OCI-LY7 (cell line): ENCODE data around the gene ATG4C. TPM values are rescaled to one million over a fixed set of nuclear protein-coding genes. Genes with fewer than 3 reads are reported as not detected.

Source experiments
- BruUV-seq: library from RNA; stranded (reverse); fragments of 400-500 nt; replicated peaks from 2 replicates; lab custom pipeline; 2021; lab: Mats Ljungman, UMichigan
- CTCF ChIA-PET: fragments of 300-600 bp; sonication (Branson Sonifier 250); formaldehyde crosslinking; loops from one replicate; lab custom pipeline; 2022; ENCODE audit warnings: antibody characterized with exemption; ENCODE audit not compliant: unreplicated experiment; lab: Charles Lee
- POLR2A ChIA-PET: fragments of 300-600 bp; sonication (Branson Sonifier 250); formaldehyde crosslinking; loops from one replicate; lab custom pipeline; 2022; ENCODE audit warnings: antibody characterized with exemption; lab: Charles Lee
- DNase-seq: peaks from one replicate; pipeline ENCODE4 v3.0.0-alpha.2; 2015; ENCODE audit warnings: low spot score
- H2AFZ ChIP-seq: fragments of 200-600 bp; sonication (generic), shearing (Covaris generic); 2 replicates; pipeline ENCODE4 v1.6.1; 2014; ENCODE audit warnings: mild to moderate bottlenecking, antibody characterized with exemption, low read length, moderate library complexity
- H3K27ac ChIP-seq: fragments of 200-600 bp; sonication (generic); 2 replicates; pipeline ENCODE4 v1.5.1; 2014; ENCODE audit warnings: mixed run types, low read depth, mild to moderate bottlenecking, moderate library complexity, low read length, inconsistent platforms; ENCODE audit not compliant: poor library complexity, severe bottlenecking
- H3K36me3 ChIP-seq: fragments of 200-600 bp; sonication (generic); 2 replicates; pipeline ENCODE4 v1.6.1; 2014; ENCODE audit warnings: mild to moderate bottlenecking, antibody characterized with exemption, low read length, moderate library complexity, mixed read lengths; ENCODE audit not compliant: insufficient read depth
- H3K4me1 ChIP-seq: fragments of 200-600 bp; sonication (generic); 2 replicates; pipeline ENCODE4 v1.5.1; 2014; ENCODE audit warnings: mild to moderate bottlenecking, low read length; ENCODE audit not compliant: insufficient read depth, poor library complexity, severe bottlenecking
- H3K4me2 ChIP-seq: fragments of 200-600 bp; sonication (generic); 2 replicates; pipeline ENCODE4 v1.6.1; 2014; ENCODE audit warnings: mild to moderate bottlenecking, low read length
- H3K4me3 ChIP-seq: fragments of 200-600 bp; sonication (generic); 2 replicates; pipeline ENCODE4 v1.5.1; 2014; ENCODE audit warnings: mild to moderate bottlenecking, low read depth, low read length; ENCODE audit not compliant: poor library complexity, severe bottlenecking
- H3K79me2 ChIP-seq: fragments of 200-600 bp; sonication (generic); 2 replicates; pipeline ENCODE4 v1.6.1; 2016; ENCODE audit warnings: low read depth, mild to moderate bottlenecking, low read length, moderate library complexity, mixed read lengths; ENCODE audit not compliant: insufficient read depth
- H3K9me2 ChIP-seq: fragments of 200-600 bp; sonication (generic); 2 replicates; pipeline ENCODE4 v1.6.1; 2016; ENCODE audit warnings: mild to moderate bottlenecking, low read length, mixed read lengths; ENCODE audit not compliant: insufficient read depth
- H3K9me3 ChIP-seq: fragments of 200-600 bp; sonication (generic); 2 replicates; pipeline ENCODE4 v1.6.1; 2014; ENCODE audit warnings: mild to moderate bottlenecking, mixed run types, low read length, mixed read lengths
- H4K20me1 ChIP-seq: fragments of 200-600 bp; sonication (generic); 2 replicates; pipeline ENCODE4 v1.6.1; 2014; ENCODE audit warnings: mild to moderate bottlenecking, antibody characterized with exemption, low read length, moderate library complexity, mixed read lengths; ENCODE audit not compliant: insufficient read depth
- EZH2phosphoT487 ChIP-seq: fragments of 200-600 bp; sonication (generic); IDR thresholded peaks from 2 replicates; pipeline ENCODE4 v1.6.1; 2018; ENCODE audit warnings: low read depth, borderline replicate concordance, mild to moderate bottlenecking, mixed run types, antibody characterized with exemption, low read length, moderate library complexity, mixed read lengths
- intact Hi-C: fragments of 100-400 bp; cut with micrococcal nuclease; formaldehyde crosslinking; loops from one replicate; pipeline ENCODE4 v1.10.0; 2022; ENCODE audit not compliant: unreplicated experiment
- total RNA-seq, 2 experiments: library from RNA; depleted of rRNA in 1 of 2; stranded (reverse); fragments of >200 nt in 1 of 2; shearing (Covaris generic) in 1 of 2; gene quantifications; 2 replicates each; pipeline ENCODE4 v1.2.3, GENCODE V29; 2014 to 2022
- TF ChIP-seq, protein P1 (sequence below): fragments of 200-600 bp; sonication (generic); conservative IDR thresholded peaks from 2 replicates; pipeline ENCODE4 v1.5.1; 2014; ENCODE audit warnings: mild to moderate bottlenecking, antibody characterized with exemption, low read length, moderate library complexity, mixed read lengths

Gene ATG4C
- total RNA-seq, 2 experiments from 2014 or later: 7.3 to 15.2 TPM

DNA sequence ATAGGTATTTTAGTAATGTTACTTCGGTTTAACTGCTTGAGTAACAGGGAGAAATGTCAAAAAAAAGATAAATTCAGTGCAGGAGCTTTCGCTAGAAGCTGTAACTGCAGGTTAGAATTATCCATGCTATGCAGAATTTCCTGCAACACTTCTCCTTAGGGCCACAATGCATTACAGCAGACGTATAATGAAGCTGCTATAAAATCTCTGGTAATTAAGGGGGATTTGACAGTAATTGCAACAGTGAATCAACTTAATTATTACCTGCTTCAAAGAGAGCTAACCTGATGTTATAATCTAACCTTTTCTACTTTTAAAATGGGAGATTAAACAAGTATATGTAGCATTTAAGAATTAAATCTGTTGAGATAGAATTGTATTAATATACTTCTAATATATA is 92.6 kb downstream of the ATG4C start:
- H3K9me3 ChIP-seq: no peaks in the 10 kb centered on the region
- intact Hi-C loops: no loop called here
- H2AFZ ChIP-seq: no peak overlapping the region
- H3K36me3 ChIP-seq: no peaks in the 10 kb centered on the region
- no peaks in the 10 kb centered on the region for H3K79me2 ChIP-seq
- TF ChIP-seq, protein P1, sequence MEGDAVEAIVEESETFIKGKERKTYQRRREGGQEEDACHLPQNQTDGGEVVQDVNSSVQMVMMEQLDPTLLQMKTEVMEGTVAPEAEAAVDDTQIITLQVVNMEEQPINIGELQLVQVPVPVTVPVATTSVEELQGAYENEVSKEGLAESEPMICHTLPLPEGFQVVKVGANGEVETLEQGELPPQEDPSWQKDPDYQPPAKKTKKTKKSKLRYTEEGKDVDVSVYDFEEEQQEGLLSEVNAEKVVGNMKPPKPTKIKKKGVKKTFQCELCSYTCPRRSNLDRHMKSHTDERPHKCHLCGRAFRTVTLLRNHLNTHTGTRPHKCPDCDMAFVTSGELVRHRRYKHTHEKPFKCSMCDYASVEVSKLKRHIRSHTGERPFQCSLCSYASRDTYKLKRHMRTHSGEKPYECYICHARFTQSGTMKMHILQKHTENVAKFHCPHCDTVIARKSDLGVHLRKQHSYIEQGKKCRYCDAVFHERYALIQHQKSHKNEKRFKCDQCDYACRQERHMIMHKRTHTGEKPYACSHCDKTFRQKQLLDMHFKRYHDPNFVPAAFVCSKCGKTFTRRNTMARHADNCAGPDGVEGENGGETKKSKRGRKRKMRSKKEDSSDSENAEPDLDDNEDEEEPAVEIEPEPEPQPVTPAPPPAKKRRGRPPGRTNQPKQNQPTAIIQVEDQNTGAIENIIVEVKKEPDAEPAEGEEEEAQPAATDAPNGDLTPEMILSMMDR: no peak
- no peak for TF ChIP-seq EZH2phosphoT487
- BruUV-seq: no TSS peak
- no peaks in the 10 kb centered on the region for H4K20me1 ChIP-seq
- no peak overlapping the region for H3K4me2 ChIP-seq
- ChIA-PET POLR2A (interaction anchor here (0.7 to 1.0 kb wide), 2 partner anchors 25 to 178 kb away, joined by 3 read pairs; no protein-coding TSS in a partner anchor), CTCF (no interaction called here)
- no peak overlapping the region for H3K4me3 ChIP-seq
- DNase-seq: no peak
- H3K27ac ChIP-seq: no peak overlapping the region
- H3K9me2 ChIP-seq: no peaks in the 10 kb centered on the region
- no peaks in the 10 kb centered on the region for H3K4me1 ChIP-seq

DNA sequence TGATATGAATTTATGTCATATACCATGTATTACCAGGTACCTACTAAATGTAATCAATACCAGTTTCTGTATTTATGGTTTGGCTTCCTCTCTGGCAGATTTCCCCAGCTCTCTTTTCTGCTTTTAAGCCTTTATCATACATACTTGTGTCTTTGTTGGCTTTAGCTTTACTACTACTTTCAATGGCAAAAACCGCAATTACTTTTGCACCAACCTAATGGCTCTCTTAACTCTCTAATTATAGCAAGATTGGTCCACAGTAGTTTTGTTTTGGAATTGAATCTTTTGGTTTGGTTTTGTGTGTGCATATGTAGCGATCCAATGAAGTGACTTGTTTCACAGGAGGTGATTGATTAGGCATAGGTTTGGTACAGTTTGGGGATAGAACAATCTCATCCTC is 93.6 kb downstream of the ATG4C start:
- no peak for DNase-seq
- intact Hi-C loops: no loop called here
- H3K4me3 ChIP-seq: no peak overlapping the region
- TF ChIP-seq, protein P1: no peak
- TF ChIP-seq EZH2phosphoT487: no peak
- no TSS peak for BruUV-seq
- H2AFZ ChIP-seq: no peak overlapping the region
- no peaks in the 10 kb centered on the region for H3K4me1 ChIP-seq
- H3K9me2 ChIP-seq: no peaks in the 10 kb centered on the region
- no peaks in the 10 kb centered on the region for H3K79me2 ChIP-seq
- no peak overlapping the region for H3K4me2 ChIP-seq
- H3K36me3 ChIP-seq: no peaks in the 10 kb centered on the region
- ChIA-PET CTCF (no interaction called here), POLR2A (interaction anchor here (1.0 kb wide), 1 partner anchor 24 kb away, joined by 3 read pairs; no protein-coding TSS in a partner anchor)
- no peaks in the 10 kb centered on the region for H3K9me3 ChIP-seq
- H4K20me1 ChIP-seq: no peaks in the 10 kb centered on the region
- no peak overlapping the region for H3K27ac ChIP-seq

DNA sequence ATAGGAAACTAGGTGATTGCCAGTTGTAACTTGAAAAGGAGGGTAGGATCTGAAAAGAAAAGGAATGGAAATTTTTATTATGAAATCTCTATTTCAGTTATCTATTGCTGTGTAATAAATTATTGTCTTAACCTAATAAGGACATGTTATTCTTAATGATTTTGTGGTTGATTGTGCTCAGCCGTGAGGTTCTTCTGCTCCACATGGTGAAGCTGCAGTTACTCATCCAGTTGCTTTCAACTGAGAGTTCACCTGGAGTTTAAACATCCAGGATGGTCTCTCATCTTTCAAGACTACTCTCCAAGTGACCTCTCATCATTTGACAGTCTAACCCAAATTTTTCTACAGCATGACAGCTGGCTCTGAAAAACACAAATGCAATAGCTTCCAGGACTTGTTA is 96.0 kb downstream of the ATG4C start:
- Histone ChIP-seq H3K4me1 (no peaks in the 10 kb centered on the region), H3K36me3 (no peaks in the 10 kb centered on the region), H3K4me2 (no peak overlapping the region), H3K9me3 (no peaks in the 10 kb centered on the region), H2AFZ (no peak overlapping the region), H4K20me1 (no peaks in the 10 kb centered on the region), H3K4me3 (no peak overlapping the region), H3K79me2 (no peaks in the 10 kb centered on the region), H3K9me2 (no peaks in the 10 kb centered on the region), H3K27ac (no peak overlapping the region)
- TF ChIP-seq, protein P1: no peak
- no peak for TF ChIP-seq EZH2phosphoT487
- ChIA-PET CTCF (no interaction called here), POLR2A (interaction anchor here (0.6 kb wide), 1 partner anchor 23 kb away, joined by 3 read pairs; no protein-coding TSS in a partner anchor)
- no peak for DNase-seq
- intact Hi-C loops: no loop called here
- BruUV-seq: no TSS peak
